ENCODE data around the gene UBE2H.
A peak's percentile ranks its signal among the peaks of the same experiment; 100 is the strongest.
"Not testable (repeated sequence)": the region's sequence is repeated elsewhere in the genome, so short reads cannot be mapped to it uniquely, and the experiment has no call there.

UBE2H gene

DNA sequence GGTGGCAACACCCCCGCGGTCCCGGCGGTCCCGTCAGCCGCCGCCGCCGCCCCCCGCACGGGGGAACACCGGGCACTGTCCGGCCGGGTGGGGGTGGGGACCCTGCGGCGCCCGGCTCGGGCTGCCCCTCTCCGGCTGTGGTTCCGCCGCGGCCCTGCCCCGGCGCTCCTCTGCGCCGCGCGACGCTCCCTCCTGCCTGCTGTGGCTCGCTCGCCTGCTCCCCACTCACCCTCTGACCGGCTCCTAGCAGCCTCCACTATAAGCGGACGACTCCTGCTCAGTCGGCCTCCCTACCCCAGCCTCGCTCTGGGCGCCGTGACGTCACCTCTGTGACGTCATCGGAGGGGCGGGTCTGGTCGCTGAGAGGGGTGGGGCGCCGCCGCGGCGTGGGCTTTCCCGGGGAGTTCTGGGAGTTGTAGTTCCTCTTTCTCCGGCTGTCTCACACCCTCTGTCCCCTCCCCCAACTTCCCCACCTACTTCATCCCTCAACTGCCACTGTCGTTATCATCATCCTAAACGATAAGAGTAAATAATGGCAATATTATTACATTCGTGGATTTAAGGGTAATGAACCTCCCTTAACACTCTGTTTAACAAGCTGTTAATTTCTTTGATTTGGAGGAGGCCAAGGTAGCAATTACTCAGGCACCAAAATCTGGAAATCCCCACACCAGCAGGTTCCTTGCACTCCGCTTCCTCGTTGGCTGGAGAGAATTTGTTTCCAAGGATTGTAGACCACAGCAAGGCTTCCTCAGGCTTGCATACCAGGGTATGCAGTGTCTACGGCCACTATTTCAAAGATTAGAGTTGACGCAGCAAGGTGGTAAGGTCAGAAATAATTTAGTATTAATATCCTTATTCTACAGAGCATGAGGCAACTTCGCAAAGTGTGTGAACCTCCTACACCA lies at the start of gene UBE2H:
UBE2H (minus strand) TSS at position 308 of the 908 bp plus-strand sequence. CDS start 405 bp downstream, outside the sequence.
- DNase-seq: peak; percentile 96

DNA sequence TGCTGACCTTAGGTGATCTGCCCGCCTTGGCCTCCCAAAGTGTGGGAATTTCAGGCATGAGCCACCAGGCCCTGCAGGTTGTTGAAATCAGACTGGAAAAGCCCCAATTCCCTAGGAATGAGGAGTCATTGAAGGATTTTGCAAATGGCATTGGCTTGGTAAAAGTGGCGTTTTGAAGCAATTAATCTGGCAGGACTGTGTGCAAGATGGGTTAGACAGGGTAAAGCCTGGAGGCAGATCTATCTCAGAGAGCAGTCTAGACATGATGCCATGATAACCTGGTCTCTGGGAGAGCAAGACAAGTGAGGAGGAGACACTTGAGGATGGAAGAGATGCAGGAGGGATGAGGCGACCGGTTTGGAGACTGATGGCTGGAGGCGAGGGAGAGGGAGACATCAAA lies 45.7 kb upstream of the UBE2H start:
- no peak for DNase-seq

DNA sequence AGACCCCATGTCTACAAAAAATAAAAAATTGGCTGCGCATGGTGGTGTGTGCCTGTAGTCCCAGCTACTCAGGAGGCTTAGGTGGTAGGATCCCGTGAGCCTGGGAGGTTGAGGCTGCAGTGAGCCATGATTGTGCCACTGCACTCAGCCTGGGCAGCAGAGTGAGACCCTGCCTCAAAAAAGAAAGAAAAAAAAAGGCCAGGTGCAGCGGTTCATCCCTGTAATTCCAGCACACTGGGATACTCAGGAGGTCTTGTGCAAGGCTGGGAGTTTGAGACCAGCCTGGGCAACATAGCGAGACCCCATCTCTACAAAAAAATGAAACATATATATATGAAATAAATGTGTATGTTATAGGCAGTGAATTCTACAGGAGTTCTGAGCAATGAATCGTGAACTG lies 44.5 kb upstream of the UBE2H start:
- DNase-seq: no peak

DNA sequence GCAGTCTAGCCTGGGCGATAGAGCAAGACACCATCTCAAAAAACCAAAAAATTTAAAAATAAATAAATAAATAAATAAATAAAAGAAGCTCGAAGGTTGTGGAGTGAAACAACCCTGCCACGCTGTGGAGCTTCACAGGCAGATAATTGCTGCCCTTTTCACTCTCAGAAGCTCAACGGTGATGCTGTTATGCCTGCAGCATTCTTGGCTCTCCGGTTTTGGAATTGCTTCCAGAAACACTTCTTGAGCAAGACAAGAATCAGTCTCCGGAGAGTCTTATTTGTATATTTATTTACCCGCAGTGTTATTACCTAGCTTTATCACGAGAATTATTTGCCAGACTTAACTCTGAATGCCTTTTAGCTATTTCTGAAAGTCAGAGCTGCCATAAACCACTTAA lies 40.5 kb upstream of the UBE2H start:
- no peak for DNase-seq

DNA sequence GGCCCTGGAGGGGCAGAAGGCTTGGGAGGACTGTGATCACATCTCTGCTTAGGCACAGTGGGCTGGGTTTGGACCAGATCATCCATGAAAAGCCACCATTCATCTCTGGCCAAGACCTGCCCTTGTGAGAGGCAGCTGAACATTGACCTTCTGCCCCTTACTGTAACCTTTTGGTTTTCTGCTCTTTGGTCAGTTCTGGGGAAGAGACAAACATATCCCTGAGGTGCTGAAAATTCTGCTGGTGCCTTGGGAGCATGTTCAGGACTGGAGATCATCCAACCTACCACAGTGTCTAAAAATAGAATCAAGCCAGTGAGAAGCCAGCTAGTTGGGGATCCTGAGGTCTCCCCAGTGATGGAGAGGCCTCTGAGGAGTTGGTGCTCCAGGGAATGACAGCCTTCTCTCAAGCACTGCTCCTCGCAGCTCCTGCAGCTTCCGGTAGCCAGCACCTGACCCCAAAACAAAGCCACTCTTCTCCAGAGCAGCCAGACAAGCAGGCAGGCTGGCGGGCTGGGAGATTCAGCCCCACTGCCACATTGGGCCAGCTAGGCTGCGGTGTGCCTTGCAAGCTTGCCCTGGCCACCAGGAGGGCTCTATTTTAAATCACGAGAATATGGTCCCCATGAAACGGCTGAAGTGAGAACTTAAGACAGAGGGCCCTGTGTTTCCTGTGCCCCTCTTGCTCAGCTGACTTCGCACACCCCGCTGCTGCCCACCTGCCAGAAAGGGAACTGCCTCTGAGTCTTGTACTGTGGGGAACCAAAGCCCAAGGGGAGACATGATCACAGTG lies 37.8 kb upstream of the UBE2H start:
- no peak for DNase-seq

DNA sequence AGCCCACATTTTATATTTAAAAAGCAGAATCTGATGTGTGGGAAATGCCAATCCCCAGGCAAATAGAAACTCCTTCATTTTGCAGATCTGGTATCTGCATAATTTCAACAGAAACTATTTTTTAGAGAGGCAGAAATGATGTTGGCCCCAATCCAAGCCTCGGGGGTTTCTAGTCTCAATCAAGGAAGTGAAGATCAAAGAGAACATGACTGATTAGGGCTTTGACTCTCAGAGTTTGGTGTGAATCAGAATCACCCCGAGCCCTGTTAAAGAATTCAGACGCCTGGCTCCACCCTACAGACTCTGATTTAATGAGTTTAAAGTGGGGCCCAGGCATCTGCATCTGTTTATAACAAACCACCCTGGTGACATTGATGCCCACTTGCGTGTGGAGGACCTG lies 36.7 kb upstream of the UBE2H start:
- DNase-seq: no peak

DNA sequence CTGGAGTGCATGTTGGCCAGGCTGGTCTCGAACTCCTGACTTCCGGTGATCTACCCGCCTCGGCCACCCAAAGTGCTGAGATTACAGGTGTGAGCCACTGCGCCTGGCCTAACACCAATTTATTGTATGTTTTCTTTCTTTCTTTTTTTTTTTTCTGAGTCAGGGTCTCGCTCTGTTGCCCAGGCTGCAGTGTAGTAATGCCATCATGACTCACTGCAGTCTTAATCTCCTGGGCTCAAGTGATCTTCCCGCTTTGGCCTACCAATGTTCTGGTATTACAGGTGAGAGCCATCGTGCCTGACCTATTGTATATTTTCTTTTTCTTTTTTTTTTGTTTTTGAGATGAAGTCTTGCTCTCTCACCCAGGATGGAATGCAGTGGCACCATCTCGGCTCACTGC lies 33.8 kb upstream of the UBE2H start:
- DNase-seq: no peak

DNA sequence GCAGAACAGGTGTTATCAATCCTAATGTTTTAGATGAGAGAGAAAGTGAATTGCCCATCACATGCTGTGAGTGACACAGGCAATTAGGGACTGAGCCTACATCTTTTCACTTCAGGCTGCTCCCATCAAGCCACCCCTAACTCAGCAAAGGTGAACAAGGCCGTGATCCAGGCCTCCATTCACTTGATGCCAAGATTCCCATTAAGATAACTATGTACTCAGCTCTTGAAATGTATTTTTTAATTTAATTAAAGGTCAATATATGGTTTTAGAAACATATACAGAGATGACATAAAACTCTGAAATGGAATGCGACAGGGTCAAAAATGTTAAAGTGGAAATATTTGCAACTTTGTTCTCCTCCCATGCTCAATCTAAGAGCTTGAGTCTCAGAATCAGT lies 27.9 kb upstream of the UBE2H start:
- no peak for DNase-seq

DNA sequence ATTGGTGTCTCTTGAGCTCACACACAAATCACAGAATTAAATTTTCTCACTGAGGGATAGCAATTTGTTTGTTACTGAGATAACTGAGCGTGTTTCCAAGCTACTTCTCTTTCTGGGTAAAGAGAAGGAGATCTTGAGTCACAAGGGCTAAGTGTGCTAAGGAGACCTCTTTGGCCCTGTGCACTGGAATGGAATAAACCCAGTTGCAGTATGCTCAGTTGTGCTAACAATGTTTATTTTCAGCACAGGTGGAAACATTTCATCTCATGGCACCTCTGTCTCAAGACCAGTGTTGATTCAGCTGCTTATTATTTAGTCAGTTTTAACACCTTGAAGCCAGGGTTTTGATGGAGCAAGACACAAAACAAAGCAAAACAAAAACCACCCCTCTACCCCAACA lies 22.5 kb upstream of the UBE2H start:
- no peak for DNase-seq

DNA sequence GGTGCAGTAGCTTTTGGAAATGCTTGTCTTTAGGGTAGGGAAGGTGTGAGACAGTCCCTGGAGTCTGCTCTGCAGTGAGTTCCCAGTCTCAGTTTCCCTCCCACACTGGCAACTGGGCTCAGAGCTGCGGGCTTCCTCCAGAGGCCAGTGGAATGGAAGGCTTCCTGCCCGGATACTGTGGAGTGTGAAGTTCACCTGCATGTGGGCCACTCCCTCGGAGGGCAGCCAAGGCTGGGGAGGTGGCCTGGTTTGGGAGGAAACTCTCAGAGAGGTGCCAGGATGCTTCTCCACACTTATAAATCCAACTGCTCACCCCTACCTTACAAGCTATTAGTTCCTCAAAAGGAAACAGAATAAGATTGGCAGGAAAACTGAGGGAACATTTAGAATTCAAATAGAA lies 18.1 kb upstream of the UBE2H start:
- DNase-seq: no peak

DNA sequence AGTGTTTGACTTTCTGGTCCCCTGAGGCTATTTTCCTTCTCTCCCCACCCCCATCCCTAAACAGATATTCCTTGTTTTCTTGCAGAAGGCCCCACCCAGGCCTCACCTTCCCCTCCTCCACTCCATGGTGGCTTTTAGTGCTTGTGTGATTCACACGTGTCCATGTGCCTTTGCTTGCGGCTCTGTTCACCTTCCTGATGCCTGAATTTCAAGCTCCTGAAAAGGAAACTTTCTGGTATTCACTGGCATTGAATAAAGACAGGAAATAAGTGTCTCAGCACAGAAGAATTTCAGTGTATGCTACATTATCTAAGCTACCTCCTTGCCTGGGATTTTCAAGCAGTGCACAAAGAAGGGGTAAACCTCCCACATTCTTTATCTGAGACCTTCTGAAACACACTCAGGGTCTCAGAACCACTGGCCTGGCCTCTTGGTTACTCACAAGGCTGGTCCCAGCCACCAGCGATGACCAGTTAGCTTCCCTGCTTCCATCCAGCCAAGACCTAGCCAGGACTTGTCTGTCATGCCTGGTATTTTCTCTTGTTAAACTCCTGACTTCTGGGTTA lies 17.2 kb upstream of the UBE2H start:
- DNase-seq: peak; percentile 28

DNA sequence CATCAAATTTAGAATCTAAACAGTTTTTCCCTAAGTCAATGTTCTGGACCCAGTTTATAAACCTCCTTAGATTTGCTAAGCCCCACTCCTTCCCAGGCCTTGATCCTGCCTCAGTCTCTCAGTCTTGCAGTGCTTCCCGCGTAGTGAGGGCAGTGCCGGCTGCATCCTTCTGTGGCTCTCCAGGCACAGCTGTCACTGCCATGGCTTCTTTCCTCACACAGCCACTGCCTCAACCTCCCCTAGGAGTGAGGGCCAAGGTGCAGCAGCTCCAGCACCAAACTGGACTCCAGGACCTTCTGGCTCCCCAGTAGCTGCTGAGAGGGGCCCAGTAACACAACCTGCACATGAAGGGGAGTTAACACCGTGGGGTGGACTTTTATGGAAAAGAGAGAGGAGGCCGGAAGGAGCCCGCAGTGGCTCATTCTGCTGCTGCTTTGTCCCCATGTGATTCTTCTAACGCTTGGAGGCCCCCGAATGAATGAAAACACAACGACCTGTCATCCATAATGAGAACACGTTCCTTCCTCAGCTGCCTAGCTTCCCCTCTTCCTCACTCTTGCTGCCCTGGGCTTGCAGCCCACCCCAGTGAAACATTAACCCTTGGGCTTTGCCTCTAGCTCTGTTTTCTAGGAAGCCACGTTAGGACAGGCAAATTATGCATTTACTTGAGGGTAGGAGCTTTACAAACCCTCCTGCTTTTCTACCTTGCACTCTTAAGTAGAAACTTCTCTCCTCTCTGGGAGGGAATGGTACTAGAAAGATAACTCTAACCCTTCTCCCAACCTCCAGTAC lies 16.0 kb upstream of the UBE2H start:
- no peak for DNase-seq

DNA sequence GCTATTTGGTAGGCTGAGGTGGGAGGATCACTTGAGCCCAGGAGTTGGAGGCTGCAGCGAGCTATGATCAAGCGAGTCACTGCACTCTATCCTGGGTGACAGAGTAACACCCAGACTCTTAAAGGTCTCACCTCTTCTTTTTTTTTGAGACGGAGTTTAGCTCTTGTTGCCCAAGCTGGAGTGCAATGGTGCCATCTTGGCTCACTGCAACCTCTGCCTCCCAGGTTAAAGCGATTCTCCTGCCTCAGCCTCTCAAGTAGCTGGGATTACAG lies 7.4 kb upstream of the UBE2H start:
- DNase-seq: not testable (repeated sequence)

DNA sequence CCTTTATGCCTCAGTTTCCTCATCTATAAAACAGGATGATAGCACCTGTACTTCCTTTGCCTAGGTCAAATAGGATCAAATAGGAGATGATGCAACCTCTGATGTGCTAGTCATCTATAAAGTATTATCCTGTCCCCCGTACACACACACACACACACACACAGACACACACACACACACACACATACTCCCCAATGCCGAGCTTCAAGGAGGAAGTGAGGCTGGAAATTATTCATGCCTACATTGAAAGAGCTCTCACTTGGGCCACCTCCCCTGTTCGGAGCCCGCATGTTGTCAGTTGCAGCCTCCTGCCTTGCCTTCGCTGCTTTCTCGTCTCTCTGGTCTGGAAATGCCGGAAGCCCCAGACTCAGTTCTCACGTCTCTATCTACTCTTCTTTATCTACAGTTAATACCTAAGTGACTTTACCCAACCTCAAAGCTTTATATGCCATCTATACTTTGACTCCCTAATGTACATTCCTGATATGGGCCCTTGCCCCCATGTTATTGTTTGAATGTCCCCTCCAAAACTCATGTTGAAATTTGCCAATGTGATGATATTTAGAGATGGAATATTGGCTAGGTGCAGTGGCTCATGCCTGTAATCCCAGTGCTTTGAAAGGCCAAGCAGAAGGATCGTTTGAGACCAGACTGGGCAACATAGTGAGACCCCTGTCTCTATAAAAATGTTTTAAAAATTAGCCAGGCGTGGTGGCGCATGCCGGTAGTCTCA lies 6.9 kb upstream of the UBE2H start:
- no peak for DNase-seq

DNA sequence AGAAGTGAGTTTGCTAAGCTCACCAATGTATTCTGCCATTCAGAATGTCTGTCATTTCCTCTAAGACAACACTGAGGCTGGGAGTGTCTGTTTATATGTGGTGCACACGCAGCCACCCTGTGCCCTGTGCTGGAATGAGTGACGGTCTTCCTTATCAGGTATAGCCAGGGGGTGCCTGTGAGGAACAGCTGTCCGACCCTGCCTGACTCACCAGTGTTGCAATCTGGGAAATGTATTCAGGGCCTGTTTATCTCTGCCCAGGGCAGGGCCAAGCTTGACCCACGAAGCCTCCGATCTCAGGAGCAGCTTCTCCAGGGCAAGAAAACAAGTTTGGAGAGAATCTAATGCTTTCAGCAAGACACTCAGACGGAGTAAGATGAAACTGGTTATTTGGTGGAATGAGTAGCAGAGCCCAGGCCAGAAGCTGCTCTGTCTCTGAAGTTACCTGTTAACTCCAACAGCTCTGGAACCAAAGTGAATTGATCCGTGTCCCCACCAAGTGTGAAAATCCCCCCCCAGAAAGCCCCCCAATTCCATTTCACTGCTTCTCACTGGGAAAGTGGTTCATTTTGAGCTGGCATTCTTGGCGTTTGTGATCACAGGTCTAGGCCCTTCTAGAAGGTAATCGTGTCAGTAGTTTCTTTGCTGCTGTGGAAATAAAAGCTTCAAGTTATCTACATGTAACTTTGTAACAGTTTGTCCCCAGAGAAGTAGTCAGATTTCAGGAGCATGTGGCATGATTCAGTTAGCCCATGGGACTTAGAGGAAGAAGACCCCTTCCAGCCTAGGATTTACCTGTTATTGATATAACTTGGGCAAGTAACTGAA lies 6.1 kb upstream of the UBE2H start:
- peak; percentile 49 for DNase-seq

DNA sequence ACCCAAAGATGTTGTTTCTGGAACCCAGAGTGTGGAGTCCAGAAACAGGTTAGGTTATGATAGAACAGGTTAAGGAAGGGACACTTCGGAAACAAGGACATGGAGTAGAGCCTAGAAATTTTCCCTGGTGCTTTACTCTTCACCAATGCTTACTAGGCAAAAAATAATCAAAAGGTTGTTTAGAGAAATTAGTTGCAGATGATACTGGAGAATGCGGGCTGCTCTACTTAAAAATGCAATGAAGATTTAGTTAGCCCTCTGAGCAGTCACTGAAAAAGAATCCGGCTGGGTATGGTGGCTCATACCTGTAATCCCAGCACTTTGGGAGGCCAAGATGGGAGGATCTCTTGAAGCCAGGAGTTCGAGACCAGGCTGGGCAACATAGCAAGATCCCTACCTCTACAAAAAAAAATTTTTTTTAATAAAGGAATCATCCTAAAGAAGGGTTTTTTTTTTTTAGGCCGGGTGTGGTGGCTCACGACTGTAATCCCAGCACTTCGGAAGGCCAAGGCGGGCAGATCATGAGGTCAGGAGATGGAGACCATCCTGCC lies 3.3 kb upstream of the UBE2H start:
- DNase-seq: no peak

DNA sequence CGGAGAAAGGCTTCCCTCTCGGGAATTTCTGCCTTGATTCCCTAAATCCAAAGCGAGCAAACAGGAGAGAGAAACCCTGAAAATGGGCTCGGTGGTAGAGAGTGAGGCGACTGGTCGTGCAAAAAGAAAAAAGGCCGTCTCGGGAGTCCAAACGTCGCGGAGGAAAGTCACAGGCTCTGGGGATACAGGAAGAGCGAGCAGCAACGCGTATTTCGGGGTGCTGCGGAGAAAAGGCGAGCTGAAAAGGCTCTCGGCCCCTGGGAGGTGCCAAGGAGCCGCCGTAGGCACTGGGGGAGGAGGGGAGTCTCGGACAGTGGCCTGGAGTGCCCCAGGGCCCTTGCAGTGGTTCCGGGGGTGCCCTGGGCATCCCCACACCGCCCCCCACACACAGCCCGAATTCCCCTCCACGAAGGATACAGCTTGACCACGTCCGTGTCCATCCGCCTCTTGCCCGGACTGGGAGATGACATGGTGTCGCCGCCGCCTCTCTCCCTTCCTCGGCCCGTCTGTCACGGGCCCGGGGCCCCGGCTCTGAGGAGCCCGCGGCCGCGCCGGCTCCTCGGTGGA lies 591 bp downstream of the UBE2H start:
- peak; percentile 64 for DNase-seq

DNA sequence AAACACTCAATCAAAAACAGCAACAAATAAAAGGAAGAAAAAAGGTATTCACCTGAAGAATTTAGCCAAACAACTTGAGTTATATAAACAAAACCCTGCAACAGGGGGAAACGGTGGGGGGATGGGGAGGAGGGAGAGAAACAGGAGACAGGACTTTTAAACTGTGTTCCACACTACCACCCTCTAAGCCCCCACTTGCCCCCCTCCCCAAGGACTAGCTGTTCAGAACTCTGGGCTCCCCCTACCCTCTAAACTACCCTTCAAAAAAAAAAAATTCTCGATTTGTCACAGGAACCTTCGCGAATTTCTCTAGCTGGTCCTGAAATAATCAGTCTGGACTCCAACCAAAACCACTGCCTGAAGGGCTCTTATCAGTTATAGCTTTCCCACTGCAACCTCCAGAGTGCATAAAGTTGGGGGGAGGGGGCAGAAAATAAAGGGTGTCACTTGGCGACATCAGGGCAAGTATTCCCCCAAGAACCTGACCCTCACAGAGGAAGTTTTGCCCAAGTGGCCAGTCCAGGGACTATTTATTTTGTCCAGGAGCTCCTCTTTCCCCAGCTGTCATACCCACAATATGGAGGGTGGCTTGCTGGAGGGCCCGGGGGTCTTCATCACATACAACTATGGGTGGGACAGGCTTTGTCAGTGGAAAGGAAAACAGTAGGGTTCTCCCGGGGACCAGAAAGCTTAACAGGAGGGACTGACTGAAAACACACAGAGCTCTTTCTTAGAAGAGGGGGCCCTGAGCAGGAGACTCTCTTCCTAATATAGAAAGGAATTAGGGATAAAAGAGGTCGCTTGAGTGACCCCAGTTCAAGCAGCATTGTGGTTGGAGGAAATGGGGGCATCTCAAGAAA lies 1.3 kb downstream of the UBE2H start:
- DNase-seq: peak; percentile 34

DNA sequence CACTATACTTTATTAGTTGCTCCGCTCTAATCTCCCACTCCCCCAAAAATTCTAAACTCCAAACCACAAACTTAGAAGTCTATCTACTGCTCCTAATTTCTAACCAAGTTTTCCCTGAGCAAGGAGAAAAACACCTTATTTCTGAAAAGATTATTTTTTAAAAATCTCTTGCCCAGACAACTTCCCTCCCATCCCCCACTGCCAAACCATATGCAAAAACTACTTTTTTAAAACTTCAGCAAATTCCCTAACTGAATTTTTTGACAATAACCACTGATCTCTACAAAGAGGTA lies 1.9 kb downstream of the UBE2H start:
- no peak for DNase-seq
